IMR-90 (cell line): ENCODE measurements around the gene SPATA31D1. TPM values are rescaled to one million over a fixed set of nuclear protein-coding genes. Genes with fewer than 3 reads are reported as not detected.

Source experiments
- ATAC-seq: fragments of 200-7000 bp; cut with Tn5 transposase; 2 replicates; pipeline ENCODE4 v1.9.1; 2020; ENCODE audit warnings: low read depth, mild to moderate bottlenecking, moderate library complexity
- BruUV-seq: library from RNA; stranded (reverse); fragments of 400-500 nt; replicated peaks from 2 replicates; lab custom pipeline; 2021; lab: Mats Ljungman, UMichigan
- CTCF ChIA-PET: fragments of 300-600 bp; formaldehyde crosslinking; extraction: SDS; loops from one replicate; lab custom pipeline; 2021; ENCODE audit warnings: antibody characterized with exemption; lab: Yijun Ruan, JAX
- POLR2A ChIA-PET: fragments of 300-600 bp; sonication (Branson Sonifier 250); formaldehyde crosslinking; loops from one replicate; lab custom pipeline; 2022; ENCODE audit warnings: antibody characterized with exemption; ENCODE audit not compliant: unreplicated experiment; lab: Charles Lee
- DNase-seq: peaks from one replicate; pipeline ENCODE4 v3.0.0; 2013
- H2AFZ ChIP-seq: replicated peaks from 2 replicates; pipeline ENCODE3; 2013; ENCODE audit warnings: low read length, mild to moderate bottlenecking; ENCODE audit not compliant: poor library complexity
- H2AK5ac ChIP-seq: 2 replicates; pipeline ENCODE4 v1.6.1; 2013; ENCODE audit warnings: low read depth, low read length, inconsistent platforms
- H2AK9ac ChIP-seq: replicated peaks from 2 replicates; pipeline ENCODE3; 2013; ENCODE audit warnings: mild to moderate bottlenecking, low read depth, low read length, moderate library complexity; ENCODE audit not compliant: poor library complexity
- H2BK120ac ChIP-seq: 2 replicates; pipeline ENCODE4 v1.6.1; 2013; ENCODE audit warnings: low read depth, low read length, inconsistent platforms
- H2BK15ac ChIP-seq: 3 replicates; pipeline ENCODE4 v1.6.1; 2013; ENCODE audit warnings: low read depth, low read length, inconsistent platforms
- H2BK20ac ChIP-seq: 2 replicates; pipeline ENCODE4 v1.6.1; 2013; ENCODE audit warnings: low read depth, mild to moderate bottlenecking, inconsistent platforms, low read length, moderate library complexity
- H2BK5ac ChIP-seq: 2 replicates; pipeline ENCODE4 v1.6.1; 2013; ENCODE audit warnings: mild to moderate bottlenecking, low read depth, low read length, inconsistent platforms; ENCODE audit not compliant: poor library complexity, severe bottlenecking
- H3K14ac ChIP-seq: replicated peaks from 2 replicates; pipeline ENCODE4 v1.6.1; 2013; ENCODE audit warnings: low read depth, low read length, inconsistent platforms
- H3K18ac ChIP-seq: 2 replicates; pipeline ENCODE4 v1.6.1; 2013; ENCODE audit warnings: low read depth, low read length, control low read depth
- H3K23ac ChIP-seq: 2 replicates; pipeline ENCODE4 v1.6.1; 2013; ENCODE audit warnings: low read depth, low read length, inconsistent platforms
- H3K27ac ChIP-seq: 2 replicates; pipeline ENCODE4 v1.5.1; 2013; ENCODE audit warnings: mild to moderate bottlenecking, control low read depth, low read length; ENCODE audit not compliant: insufficient read depth
- H3K27me3 ChIP-seq: 2 replicates; pipeline ENCODE4 v1.6.1; 2013; ENCODE audit warnings: low read length; ENCODE audit not compliant: control insufficient read depth, insufficient read depth
- H3K36me3 ChIP-seq: 2 replicates; pipeline ENCODE4 v1.6.1; 2013; ENCODE audit warnings: low read length, mixed read lengths; ENCODE audit not compliant: control insufficient read depth, insufficient read depth
- H3K4ac ChIP-seq: 2 replicates; pipeline ENCODE4 v1.6.1; 2013; ENCODE audit warnings: low read depth, low read length, inconsistent platforms
- H3K4me1 ChIP-seq: 2 replicates; pipeline ENCODE4 v1.6.1; 2013; ENCODE audit warnings: low read length, mixed read lengths; ENCODE audit not compliant: control insufficient read depth, insufficient read depth
- H3K4me2 ChIP-seq: 2 replicates; pipeline ENCODE4 v1.6.1; 2013; ENCODE audit warnings: low read depth, mild to moderate bottlenecking, control low read depth, low read length, moderate library complexity
- H3K4me3 ChIP-seq: 2 replicates; pipeline ENCODE4 v1.5.1; 2013; ENCODE audit warnings: low read depth, mild to moderate bottlenecking, control low read depth, low read length, moderate library complexity; ENCODE audit not compliant: insufficient read depth
- H3K56ac ChIP-seq: 2 replicates; pipeline ENCODE4 v1.6.1; 2013; ENCODE audit warnings: low read length, inconsistent platforms; ENCODE audit not compliant: insufficient read depth; ENCODE audit errors: extremely low read depth
- H3K79me1 ChIP-seq, 2 experiments: 2 replicates each; pipeline ENCODE4 v1.6.1; 2013; ENCODE audit warnings: low read length in 2 of 2, inconsistent platforms in 1 of 2, low read depth in 1 of 2
- H3K9ac ChIP-seq: 2 replicates; pipeline ENCODE4 v1.6.1; 2013; ENCODE audit warnings: low read depth, low read length, control low read depth
- H3K9me1 ChIP-seq: 2 replicates; pipeline ENCODE4 v1.6.1; 2013; ENCODE audit warnings: low read length, inconsistent platforms; ENCODE audit not compliant: insufficient read depth
- H3K9me3 ChIP-seq: 2 replicates; pipeline ENCODE4 v1.6.1; 2013; ENCODE audit warnings: low read length; ENCODE audit not compliant: control insufficient read depth, insufficient read depth
- H4K20me1 ChIP-seq: 2 replicates; pipeline ENCODE4 v1.6.1; 2013; ENCODE audit warnings: low read length, inconsistent platforms; ENCODE audit not compliant: insufficient read depth
- H4K5ac ChIP-seq: 2 replicates; pipeline ENCODE4 v1.6.1; 2013; ENCODE audit warnings: mild to moderate bottlenecking, low read depth, low read length, control low read depth
- H4K8ac ChIP-seq, 2 experiments: 2 replicates each; pipeline ENCODE4 v1.6.1; 2013; ENCODE audit warnings: low read depth in 2 of 2, low read length in 2 of 2, control low read depth in 1 of 2, inconsistent platforms in 1 of 2
- H4K91ac ChIP-seq: 2 replicates; pipeline ENCODE4 v1.6.1; 2013; ENCODE audit warnings: low read depth, low read length, inconsistent platforms; ENCODE audit not compliant: insufficient read depth
- BHLHE40 ChIP-seq: fragments of 150-350 bp; IDR thresholded peaks from 2 replicates; pipeline ENCODE4 v1.6.1; 2016; ENCODE audit warnings: mild to moderate bottlenecking, low read depth, low read length
- CEBPB ChIP-seq: IDR thresholded peaks from 2 replicates; pipeline ENCODE4 v1.6.1; 2012; ENCODE audit warnings: low read depth, low read length, improper control_type of control experiment
- CHD1 ChIP-seq: IDR thresholded peaks from 2 replicates; pipeline ENCODE4 v1.6.1; 2012; ENCODE audit warnings: low read depth, low read length, improper control_type of control experiment
- CTCF ChIP-seq: conservative IDR thresholded peaks from 2 replicates; pipeline ENCODE4 v1.5.1; 2012; ENCODE audit warnings: mild to moderate bottlenecking, low read depth, low read length, improper control_type of control experiment
- ELK1 ChIP-seq: fragments of 150-350 bp; IDR thresholded peaks from 2 replicates; pipeline ENCODE4 v1.6.1; 2016; ENCODE audit warnings: low read depth, mild to moderate bottlenecking, low read length, moderate library complexity, borderline replicate concordance
- FOS ChIP-seq: fragments of 150-350 bp; IDR thresholded peaks from 2 replicates; pipeline ENCODE4 v1.6.1; 2016; ENCODE audit warnings: low read depth, low read length
- MAFK ChIP-seq: IDR thresholded peaks from 2 replicates; pipeline ENCODE4 v1.6.1; 2012; ENCODE audit warnings: low read depth, low read length, improper control_type of control experiment
- MAZ ChIP-seq: IDR thresholded peaks from 2 replicates; pipeline ENCODE4 v1.6.1; 2012; ENCODE audit warnings: low read depth, mild to moderate bottlenecking, low read length, improper control_type of control experiment, moderate library complexity, borderline replicate concordance
- NFE2L2 ChIP-seq: fragments of 150-350 bp; IDR thresholded peaks from 2 replicates; pipeline ENCODE4 v1.6.1; 2016; ENCODE audit warnings: low read depth, mild to moderate bottlenecking, low read length
- RAD21 ChIP-seq: IDR thresholded peaks from 2 replicates; pipeline ENCODE4 v1.6.1; 2012; ENCODE audit warnings: low read length, improper control_type of control experiment
- RCOR1 ChIP-seq: IDR thresholded peaks from 2 replicates; pipeline ENCODE4 v1.6.1; 2012; ENCODE audit warnings: mild to moderate bottlenecking, low read length, improper control_type of control experiment; ENCODE audit not compliant: insufficient replicate concordance
- RFX5 ChIP-seq: IDR thresholded peaks from 2 replicates; pipeline ENCODE4 v1.8.0; 2012; ENCODE audit warnings: low read depth, mild to moderate bottlenecking, low read length, moderate library complexity
- SMC3 ChIP-seq: fragments of 150-350 bp; IDR thresholded peaks from 2 replicates; pipeline ENCODE4 v1.6.1; 2016; ENCODE audit warnings: low read depth, mild to moderate bottlenecking, antibody characterized with exemption, low read length, moderate library complexity
- USF2 ChIP-seq: fragments of 150-350 bp; IDR thresholded peaks from 2 replicates; pipeline ENCODE4 v1.6.1; 2017; ENCODE audit warnings: mild to moderate bottlenecking, antibody characterized with exemption, low read length, low read depth
- WGBS, 2 experiments: methylation state at CpG; one replicate each; pipeline versions ENCODE4 v1.1.5 to v1.1.7; 2013; ENCODE audit warnings: missing lambda C conversion rate in 2 of 2; ENCODE audit not compliant: insufficient read length in 1 of 2; ENCODE audit errors: extremely low coverage in 2 of 2; 5-methylcytosine and 5-hydroxymethylcytosine counted together
- dilution Hi-C: fragments of 300-500 bp; cut with HindIII; formaldehyde crosslinking; loops from one replicate; pipeline ENCODE4 v1.14.3; 2018; ENCODE audit warnings: low sequenced_read_pairs; ENCODE audit not compliant: unreplicated experiment
- in situ Hi-C: fragments of 300-500 bp; cut with MboI; formaldehyde crosslinking; loops from 3 replicates; pipeline ENCODE4 v1.14.3; 2019; ENCODE audit warnings: low sequenced_read_pairs, inconsistent platforms, mixed read lengths
- intact Hi-C: fragments of 100-400 bp; cut with micrococcal nuclease; formaldehyde crosslinking; loops from 2 replicates; pipeline ENCODE4 v1.10.0; 2022
- polyA plus RNA-seq, 3 experiments: library from polyadenylated mRNA; depleted of rRNA; stranded (reverse); fragments of >200 nt; gene quantifications; 2 replicates each; pipeline ENCODE4 v1.2.3, GENCODE V29; 2012; ENCODE audit warnings: low replicate concordance in 1 of 3
- total RNA-seq: library from RNA; depleted of rRNA; stranded (reverse); fragments of >200 nt; gene quantifications from 2 replicates; pipeline ENCODE4 v1.2.3, GENCODE V29; 2012

The SPATA31D1 gene
- total and polyA plus RNA-seq, 2 of the 4 experiments (the other 2 are of a cell fraction): not detected

- Histone ChIP-seq H3K4ac (no peak overlapping the region), H4K5ac (no peak overlapping the region), H2BK20ac (no peak overlapping the region), H3K14ac (no peak overlapping the region), H4K20me1 (no peaks in the 10 kb centered on the region), H3K9me1 (no peaks in the 10 kb centered on the region), H4K8ac (no peak overlapping the region), H3K4me1 (no peaks in the 10 kb centered on the region), H3K4me3 (no peak overlapping the region), H2BK15ac (no peak overlapping the region), H3K56ac (no peak overlapping the region), H2AFZ (no peak overlapping the region), H3K9ac (no peak overlapping the region), H2BK5ac (no peak overlapping the region), H3K18ac (no peak overlapping the region), H4K91ac (no peak overlapping the region), H2AK5ac (no peak overlapping the region), H3K79me1 (no peaks in the 10 kb centered on the region), H2BK120ac (no peak overlapping the region), H3K9me3 (peaks cover 3% of the 10 kb centered on the region; the same call in 1 of the 2 replicates), H3K27me3 (no peaks in the 10 kb centered on the region), H3K23ac (no peak overlapping the region), H2AK9ac (no peak overlapping the region), H3K36me3 (no peaks in the 10 kb centered on the region), H3K27ac (no peak overlapping the region), H3K4me2 (no peak overlapping the region)
- dilution Hi-C loops: no loop called here
- ChIA-PET CTCF (no interaction called here), POLR2A (no interaction called here)
- WGBS, 2 experiments: 86% methylated on average over 1 of the region's 3 CpGs; no CpG with 5 or more reads in 1 of the 2 experiments
- intact Hi-C loops: no loop called here
- no TSS peak for BruUV-seq
- TF ChIP-seq SMC3 (no peak), RAD21 (no peak), FOS (no peak), CHD1 (no peak), RFX5 (no peak), USF2 (no peak), MAFK (no peak), ELK1 (no peak), RCOR1 (no peak), BHLHE40 (no peak), CTCF (no peak), CEBPB (no peak), MAZ (no peak), NFE2L2 (no peak)
- DNase-seq (no peak), ATAC-seq (no peak)
- in situ Hi-C loops: no loop called here
Measured at GRCh38 chr9:82011133-82011532, 22.6 kb downstream of the SPATA31D1 start.
